Progenitor cell of endocrine pancreas (in vitro differentiated cells): ENCODE measurements around the gene LASP1. TPM values are rescaled to one million over a fixed set of nuclear protein-coding genes. Genes with fewer than 3 reads are reported as not detected.

ENCODE experiments used
- DNase-seq: peaks from one replicate; pipeline ENCODE4 v3.0.0; 2021; ENCODE audit warnings: low spot score; ENCODE audit not compliant: unreplicated experiment
- H3K27ac Mint-ChIP-seq: 2 replicates; pipeline ENCODE4 v1.8.0; 2021; ENCODE audit warnings: mild to moderate bottlenecking, moderate library complexity, mixed read lengths
- H3K27me3 Mint-ChIP-seq: 2 replicates; pipeline ENCODE4 v1.8.0; 2021; ENCODE audit warnings: mixed read lengths
- H3K36me3 Mint-ChIP-seq: 2 replicates; pipeline ENCODE4 v1.8.0; 2022; ENCODE audit warnings: mixed read lengths; ENCODE audit not compliant: insufficient read depth
- H3K4me1 Mint-ChIP-seq: 2 replicates; pipeline ENCODE4 v1.8.0; 2021; ENCODE audit warnings: low read depth, mixed read lengths
- H3K4me3 Mint-ChIP-seq: 2 replicates; pipeline ENCODE4 v1.8.0; 2021; ENCODE audit warnings: low read depth, mild to moderate bottlenecking, moderate library complexity, mixed read lengths
- H3K9me3 Mint-ChIP-seq: 2 replicates; pipeline ENCODE4 v1.8.0; 2021; ENCODE audit warnings: low read depth, mixed read lengths
- CTCF ChIP-seq: fragments of 200-600 bp; sonication (generic); IDR thresholded peaks from one replicate; pipeline ENCODE4 v1.5.0; 2021; ENCODE audit warnings: antibody characterized with exemption, mild to moderate bottlenecking; ENCODE audit not compliant: unreplicated experiment
- total RNA-seq: library from RNA; stranded (reverse); gene quantifications from 2 replicates; pipeline ENCODE4 v1.2.1, GENCODE V29; 2021

Gene LASP1
- total RNA-seq, 1 donor from 2014 or later = 135 TPM

GRCh38 chr17:38905375-38905774, 35.5 kb downstream of the LASP1 start:
- TF ChIP-seq CTCF = no peak
- H3K27me3 Mint-ChIP-seq = no peaks in the 10 kb centered on the region
- no peaks in the 10 kb centered on the region for H3K4me1 Mint-ChIP-seq
- no peaks in the 10 kb centered on the region for H3K9me3 Mint-ChIP-seq
- H3K4me3 Mint-ChIP-seq = no peak overlapping the region
- peaks cover 18% of the 10 kb centered on the region for H3K36me3 Mint-ChIP-seq
- no peak overlapping the region for H3K27ac Mint-ChIP-seq
- no peak for DNase-seq

- no peak for TF ChIP-seq CTCF
- Mint-ChIP-seq H3K4me1 (no peaks in the 10 kb centered on the region), H3K27ac (no peak overlapping the region), H3K9me3 (no peaks in the 10 kb centered on the region), H3K27me3 (no peaks in the 10 kb centered on the region), H3K36me3 (peaks cover 18% of the 10 kb centered on the region), H3K4me3 (no peak overlapping the region)
- no peak for DNase-seq
Measured at GRCh38 chr17:38906460-38907228, 36.8 kb downstream of the LASP1 start.

GRCh38 chr17:38907930-38908675, 38.2 kb downstream of the LASP1 start:
- Mint-ChIP-seq H3K4me3 (no peak overlapping the region), H3K4me1 (no peaks in the 10 kb centered on the region), H3K36me3 (peaks cover 16% of the 10 kb centered on the region), H3K9me3 (no peaks in the 10 kb centered on the region), H3K27me3 (no peaks in the 10 kb centered on the region), H3K27ac (no peak overlapping the region)
- no peak for DNase-seq
- TF ChIP-seq CTCF = no peak

- no peaks in the 10 kb centered on the region for H3K27me3 Mint-ChIP-seq
- H3K9me3 Mint-ChIP-seq = no peaks in the 10 kb centered on the region
- no peak for TF ChIP-seq CTCF
- no peak overlapping the region for H3K4me3 Mint-ChIP-seq
- no peak for DNase-seq
- no peak overlapping the region for H3K27ac Mint-ChIP-seq
- no peaks in the 10 kb centered on the region for H3K4me1 Mint-ChIP-seq
- H3K36me3 Mint-ChIP-seq = peaks cover 14% of the 10 kb centered on the region
Measured at GRCh38 chr17:38908676-38909181, 38.9 kb downstream of the LASP1 start.

- no peaks in the 10 kb centered on the region for H3K4me1 Mint-ChIP-seq
- no peak overlapping the region for H3K27ac Mint-ChIP-seq
- no peak overlapping the region for H3K4me3 Mint-ChIP-seq
- no peak for DNase-seq
- H3K27me3 Mint-ChIP-seq = no peaks in the 10 kb centered on the region
- H3K36me3 Mint-ChIP-seq = peaks cover 4% of the 10 kb centered on the region
- H3K9me3 Mint-ChIP-seq = no peaks in the 10 kb centered on the region
- TF ChIP-seq CTCF = no peak
Measured at GRCh38 chr17:38910325-38910724, 40.5 kb downstream of the LASP1 start.
